LNCaP clone FGC (cell line): Measurements from ENCODE around the gene LCE2B.

ENCODE experiments used
- DNase-seq: peaks from one replicate; pipeline ENCODE4 v3.0.0-alpha.2; 2011; ENCODE audit warnings: low read depth
- H3K4me3 ChIP-seq: 2 replicates; pipeline ENCODE4 v1.5.1; 2011; ENCODE audit warnings: mild to moderate bottlenecking, low read depth, low read length, control low read depth
- CTCF ChIP-seq: IDR thresholded peaks from 2 replicates; pipeline ENCODE4 v1.5.1; 2012; ENCODE audit warnings: mild to moderate bottlenecking; ENCODE audit not compliant: control insufficient read depth, insufficient read depth; ENCODE audit errors: extremely low read depth

The LCE2B gene

GRCh38 chr1:152725261-152725660 is 39.3 kb downstream of the LCE2B start:
- H3K4me3 ChIP-seq = no peak overlapping the region
- DNase-seq = no peak
- no peak for TF ChIP-seq CTCF

DNA sequence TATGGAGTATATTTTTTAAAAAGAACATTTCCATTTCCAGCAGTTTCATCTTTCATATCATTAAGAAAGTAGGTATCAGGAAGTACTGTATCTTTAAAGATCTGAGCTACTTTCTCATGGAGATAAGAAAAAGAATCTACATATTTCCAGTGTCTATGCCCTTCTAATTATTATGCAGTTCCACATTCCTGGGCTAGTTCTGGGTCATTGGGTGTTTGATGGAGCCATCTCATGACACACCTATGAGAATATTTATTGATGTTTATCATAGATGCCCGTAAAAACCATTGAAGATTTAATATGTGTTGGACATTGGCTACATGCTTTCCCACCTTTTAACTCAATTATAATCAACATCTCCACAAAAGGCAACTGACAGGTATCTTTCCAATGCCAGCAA is 43.1 kb downstream of the LCE2B start:
- no peak overlapping the region for H3K4me3 ChIP-seq
- no peak for TF ChIP-seq CTCF
- DNase-seq = no peak

DNA sequence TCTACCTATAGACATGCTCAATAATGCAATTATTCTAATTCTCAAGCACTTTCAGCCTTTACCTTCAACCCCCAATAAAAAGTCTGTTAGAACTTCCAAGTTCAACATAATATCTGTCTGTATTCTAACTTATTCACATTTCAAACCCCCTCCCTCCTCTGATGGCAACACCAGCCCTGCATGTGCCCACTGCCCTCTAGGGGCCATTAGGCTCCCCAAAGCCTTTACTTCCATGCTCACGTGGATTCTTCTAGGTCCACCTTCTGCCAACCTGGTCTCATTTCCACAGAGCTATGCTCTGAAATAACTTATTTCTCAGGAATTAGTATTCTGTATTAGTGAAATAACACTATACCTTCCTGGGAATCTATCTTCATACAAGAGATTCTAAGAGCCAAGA is 49.7 kb downstream of the LCE2B start:
- no peak overlapping the region for H3K4me3 ChIP-seq
- DNase-seq = no peak
- peak; percentile 40 for TF ChIP-seq CTCF
